GM21423 (cell line): ENCODE measurements around the gene EZR.
A peak's percentile ranks its signal among the peaks of the same experiment; 100 is the strongest.

Source experiments
- ATAC-seq: cut with Tn5 transposase; IDR thresholded peaks from one replicate; pipeline ENCODE4 v1.9.1; 2021; ENCODE audit warnings: mild to moderate bottlenecking, moderate library complexity; ENCODE audit not compliant: unreplicated experiment

EZR gene

GRCh38 chr6:158737710-158738615 lies 81.2 kb downstream of the EZR start:
- ATAC-seq = no peak

GRCh38 chr6:158737082-158737709 lies 82.0 kb downstream of the EZR start:
- ATAC-seq = no peak

DNA sequence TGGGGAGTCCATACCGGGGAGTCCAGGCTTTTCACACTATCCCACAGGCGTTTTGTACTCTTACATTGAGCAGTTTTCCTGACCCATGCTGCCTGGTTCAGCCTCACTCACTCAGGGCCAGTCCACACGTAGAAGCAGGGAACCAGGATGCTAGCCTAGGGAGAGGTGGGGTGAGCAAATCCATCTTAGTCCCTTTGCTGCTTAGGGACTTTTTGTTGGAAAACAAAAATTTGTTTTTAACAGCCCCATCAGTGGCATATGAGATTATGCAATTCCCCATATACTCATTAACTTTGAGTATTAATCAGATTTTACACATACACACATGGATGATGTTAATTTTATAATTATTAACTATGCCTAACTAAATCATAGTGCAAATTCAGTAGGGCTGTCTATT lies 84.2 kb downstream of the EZR start:
- ATAC-seq = no peak

GRCh38 chr6:158730541-158730907 lies 88.6 kb downstream of the EZR start:
- ATAC-seq = no peak

GRCh38 chr6:158729906-158730540 lies 89.1 kb downstream of the EZR start:
- no peak for ATAC-seq

DNA sequence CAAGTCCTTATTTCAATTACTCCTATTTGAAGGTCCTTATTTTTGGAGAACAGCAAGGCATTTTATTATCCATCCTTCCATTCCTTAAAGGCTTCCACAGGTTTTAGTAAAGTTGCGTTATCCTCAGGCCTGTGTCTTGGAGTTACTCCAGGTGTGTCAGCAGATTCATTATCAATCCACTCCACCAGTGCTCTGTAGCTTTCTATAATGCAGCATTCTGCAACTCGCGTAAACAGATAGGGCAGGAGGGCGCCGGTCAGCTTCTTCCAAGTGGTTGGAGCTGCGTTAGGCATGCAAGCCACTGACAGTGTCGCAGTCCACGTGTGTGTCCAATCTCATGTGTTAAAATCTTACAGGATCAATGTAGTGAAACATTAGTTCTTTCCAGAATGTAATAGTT lies 93.5 kb downstream of the EZR start:
- no peak for ATAC-seq

GRCh38 chr6:158722176-158722729 lies 96.9 kb downstream of the EZR start:
- no peak for ATAC-seq

DNA sequence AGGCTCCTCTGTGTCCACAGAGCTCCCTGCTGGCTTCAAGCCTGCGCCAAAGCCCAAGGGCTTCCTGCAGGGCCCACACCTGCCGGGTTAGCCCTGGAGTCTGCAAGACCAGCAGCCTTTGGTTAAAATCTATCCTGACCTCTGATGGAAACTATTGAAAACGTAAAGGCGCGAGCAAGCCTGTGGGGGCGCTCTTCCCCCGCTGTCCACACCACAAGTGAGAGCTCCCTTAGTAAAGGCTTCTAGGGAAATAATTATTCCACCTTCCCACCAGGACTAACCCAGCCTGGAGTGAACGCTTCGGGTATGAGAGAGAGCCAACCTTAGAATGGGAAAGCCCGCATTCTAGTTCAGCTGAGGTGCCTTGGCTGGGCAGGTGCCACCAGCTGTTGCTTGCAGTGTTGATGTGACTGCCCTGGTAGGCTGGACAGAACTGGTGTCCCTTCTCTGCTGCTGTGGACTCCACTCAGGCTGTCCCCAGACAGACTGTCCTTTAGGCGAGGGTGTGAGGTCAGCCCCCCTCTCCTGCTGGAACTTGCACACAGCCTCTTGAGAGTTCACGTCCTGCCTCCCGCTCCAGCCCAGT lies 100.6 kb downstream of the EZR start:
- no peak for ATAC-seq

DNA sequence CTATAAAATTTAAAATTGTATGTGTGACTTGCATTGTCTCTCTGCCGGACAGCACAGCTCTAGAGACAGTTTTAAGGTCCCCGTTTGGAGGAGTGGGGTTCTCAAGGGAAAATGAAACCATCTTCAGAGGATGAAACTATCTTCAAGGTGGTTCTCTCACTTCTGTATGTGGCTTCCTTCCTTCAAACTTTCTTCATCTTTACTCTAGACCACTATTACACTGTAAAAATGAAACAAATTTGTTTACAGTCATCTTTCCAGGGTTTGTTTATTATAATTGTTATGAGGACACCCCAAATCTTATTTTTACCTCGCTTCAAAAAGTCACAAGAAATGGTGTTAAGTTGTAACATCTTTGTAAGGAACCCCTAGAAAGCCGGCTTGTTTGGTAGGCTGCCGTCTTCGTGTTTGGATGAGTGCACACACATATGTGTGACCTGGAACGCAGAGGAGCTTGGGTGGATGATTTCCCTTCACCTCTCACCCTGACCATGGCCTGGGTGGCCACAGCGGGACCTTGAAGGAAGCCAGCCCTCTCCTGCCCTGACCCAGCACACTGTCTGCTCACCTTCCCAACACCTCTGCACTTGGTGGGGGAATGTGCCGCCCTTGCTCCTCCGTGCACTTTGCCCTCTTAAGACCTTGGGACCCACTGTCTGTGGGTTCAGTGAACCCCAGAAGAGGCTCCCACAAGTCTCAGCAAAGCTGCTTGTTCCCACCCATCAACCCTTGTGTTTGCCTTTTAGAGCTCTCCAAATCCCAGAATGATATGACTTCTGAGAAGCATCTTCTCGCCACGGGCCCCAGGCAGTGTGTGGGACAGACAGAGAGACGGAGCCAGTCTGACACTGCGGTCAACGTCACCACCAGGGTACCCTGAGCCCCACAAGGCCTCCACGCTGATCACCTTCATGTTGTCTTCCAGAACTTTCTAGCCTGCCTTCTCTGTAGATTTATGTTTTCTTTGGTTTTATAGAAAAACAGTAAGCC lies 101.5 kb downstream of the EZR start:
- ATAC-seq = peak; percentile 62
